ENCODE measurements around the gene VCP.

The VCP gene

GRCh38 chr9:35079041-35079425 is 6.6 kb upstream of the VCP start:
- Histone ChIP-seq H3K27me3 (no peaks in the 10 kb centered on the region), H3K9me3 (no peaks in the 10 kb centered on the region), H3K4me1 (no peaks in the 10 kb centered on the region), H3K36me3 (peaks cover 14% of the 10 kb centered on the region), H3K4me3 (ENCODE audit: low read depth, low read length) (peak overlapping the region; percentile 77)
- no peak for DNase-seq
- TF ChIP-seq, protein P1, sequence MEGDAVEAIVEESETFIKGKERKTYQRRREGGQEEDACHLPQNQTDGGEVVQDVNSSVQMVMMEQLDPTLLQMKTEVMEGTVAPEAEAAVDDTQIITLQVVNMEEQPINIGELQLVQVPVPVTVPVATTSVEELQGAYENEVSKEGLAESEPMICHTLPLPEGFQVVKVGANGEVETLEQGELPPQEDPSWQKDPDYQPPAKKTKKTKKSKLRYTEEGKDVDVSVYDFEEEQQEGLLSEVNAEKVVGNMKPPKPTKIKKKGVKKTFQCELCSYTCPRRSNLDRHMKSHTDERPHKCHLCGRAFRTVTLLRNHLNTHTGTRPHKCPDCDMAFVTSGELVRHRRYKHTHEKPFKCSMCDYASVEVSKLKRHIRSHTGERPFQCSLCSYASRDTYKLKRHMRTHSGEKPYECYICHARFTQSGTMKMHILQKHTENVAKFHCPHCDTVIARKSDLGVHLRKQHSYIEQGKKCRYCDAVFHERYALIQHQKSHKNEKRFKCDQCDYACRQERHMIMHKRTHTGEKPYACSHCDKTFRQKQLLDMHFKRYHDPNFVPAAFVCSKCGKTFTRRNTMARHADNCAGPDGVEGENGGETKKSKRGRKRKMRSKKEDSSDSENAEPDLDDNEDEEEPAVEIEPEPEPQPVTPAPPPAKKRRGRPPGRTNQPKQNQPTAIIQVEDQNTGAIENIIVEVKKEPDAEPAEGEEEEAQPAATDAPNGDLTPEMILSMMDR (IDR thresholded peaks at IDR 0.05; ENCODE audit: low read depth, low read length): no peak

DNA sequence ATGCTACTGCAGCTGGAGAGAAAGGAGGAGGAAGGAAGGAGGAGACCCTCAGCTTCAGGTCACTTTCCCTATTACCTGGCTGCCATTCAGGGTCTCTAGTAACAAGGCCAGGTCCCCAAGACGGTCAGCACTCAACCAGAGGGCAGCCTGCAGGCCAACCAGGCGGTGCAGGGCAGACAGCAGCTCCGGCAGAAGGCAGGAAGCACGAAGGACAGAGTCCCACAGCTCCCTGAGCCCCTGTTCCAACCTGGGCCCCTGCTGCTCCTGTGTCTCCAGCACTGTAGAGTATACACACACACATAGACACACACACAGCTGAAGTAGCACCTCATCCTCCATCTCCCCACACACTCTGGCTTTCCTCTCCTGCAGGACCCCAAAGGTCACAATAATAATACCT is 5.6 kb upstream of the VCP start:
- H3K36me3 ChIP-seq: peaks cover 19% of the 10 kb centered on the region

DNA sequence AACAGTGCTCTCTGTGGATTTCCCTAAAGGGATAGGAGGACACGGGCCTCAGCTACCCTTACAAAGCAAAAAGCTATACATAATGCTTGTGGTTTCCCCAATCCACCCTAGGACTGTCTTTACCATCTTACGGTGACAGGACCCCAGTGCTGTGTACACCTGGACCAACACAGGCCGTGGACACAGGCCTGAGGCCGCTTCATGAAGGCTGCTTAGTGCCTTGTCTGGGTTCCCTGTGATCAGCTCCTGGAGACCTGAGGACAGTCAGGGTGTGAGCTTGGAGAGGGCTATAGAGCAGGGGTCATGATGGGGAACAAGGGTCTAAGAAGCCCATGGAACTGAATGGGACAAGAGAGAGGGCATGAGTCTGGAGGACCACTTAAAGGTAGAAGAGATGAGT is 4.4 kb upstream of the VCP start:
- no peak overlapping the region for H3K4me3 ChIP-seq (ENCODE audit: low read depth, low read length)
- H3K36me3 ChIP-seq: peaks cover 22% of the 10 kb centered on the region
- no peaks in the 10 kb centered on the region for H3K27me3 ChIP-seq
- TF ChIP-seq, protein P1 (IDR thresholded peaks at IDR 0.05; ENCODE audit: low read depth, low read length): no peak
- no peak for DNase-seq
- no peaks in the 10 kb centered on the region for H3K9me3 ChIP-seq
- peaks cover 3% of the 10 kb centered on the region; the same call in 1 of the 2 replicates for H3K4me1 ChIP-seq

More for the DNA sequence above, 5.6 kb upstream of the VCP start:
- no peaks in the 10 kb centered on the region for H3K27me3 ChIP-seq
- H3K4me3 ChIP-seq (ENCODE audit: low read depth, low read length): peak overlapping the region; percentile 77
- DNase-seq: no peak
- no peaks in the 10 kb centered on the region for H3K9me3 ChIP-seq
- H3K4me1 ChIP-seq: peaks cover 2% of the 10 kb centered on the region; the same call in 1 of the 2 replicates
- TF ChIP-seq, protein P1 (IDR thresholded peaks at IDR 0.05; ENCODE audit: low read depth, low read length): no peak

DNA sequence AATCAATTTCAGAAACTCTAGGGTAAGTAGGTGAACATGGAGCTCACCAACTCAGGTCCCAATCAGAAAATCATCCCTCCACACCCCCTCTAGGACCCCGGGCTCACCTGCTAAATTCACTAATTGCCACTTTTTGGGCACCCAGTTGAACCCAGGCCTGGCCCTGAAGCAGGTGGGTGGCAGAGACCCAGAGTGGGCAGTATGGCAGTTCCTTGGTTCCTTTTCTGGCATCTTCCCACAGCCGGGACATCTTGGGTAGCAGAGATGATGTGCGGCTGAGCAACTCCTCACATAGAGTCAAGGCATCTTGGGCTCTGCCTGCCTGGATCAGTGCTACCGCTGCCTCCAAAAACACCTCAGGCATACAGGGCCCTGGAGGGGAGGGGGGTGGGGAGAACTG is 2.9 kb upstream of the VCP start:
- Histone ChIP-seq H3K36me3 (peaks cover 27% of the 10 kb centered on the region), H3K4me3 (ENCODE audit: low read depth, low read length) (no peak overlapping the region)
- TF ChIP-seq, protein P1 (IDR thresholded peaks at IDR 0.05; ENCODE audit: low read depth, low read length): no peak

GRCh38 chr9:35074791-35075190 is 2.4 kb upstream of the VCP start:
- Histone ChIP-seq H3K36me3 (peaks cover 33% of the 10 kb centered on the region), H3K4me1 (peaks cover 3% of the 10 kb centered on the region; the same call in 1 of the 2 replicates), H3K4me3 (ENCODE audit: low read depth, low read length) (no peak overlapping the region), H3K9me3 (no peaks in the 10 kb centered on the region), H3K27me3 (no peaks in the 10 kb centered on the region)
- no peak for DNase-seq
- TF ChIP-seq, protein P1 (IDR thresholded peaks at IDR 0.05; ENCODE audit: low read depth, low read length): no peak

More for the DNA sequence above, 2.9 kb upstream of the VCP start:
- Histone ChIP-seq H3K27me3 (no peaks in the 10 kb centered on the region), H3K9me3 (no peaks in the 10 kb centered on the region), H3K4me1 (peaks cover 3% of the 10 kb centered on the region; the same call in 1 of the 2 replicates)
- DNase-seq: no peak

- TF ChIP-seq, protein P1 (IDR thresholded peaks at IDR 0.05; ENCODE audit: low read depth, low read length): no peak
- no peak overlapping the region for H3K4me3 ChIP-seq (ENCODE audit: low read depth, low read length)
- peaks cover 36% of the 10 kb centered on the region for H3K36me3 ChIP-seq
- H3K27me3 ChIP-seq: no peaks in the 10 kb centered on the region
- no peak for DNase-seq
- H3K9me3 ChIP-seq: no peaks in the 10 kb centered on the region
- H3K4me1 ChIP-seq: peaks cover 3% of the 10 kb centered on the region; the same call in 1 of the 2 replicates
Observed at GRCh38 chr9:35074141-35074540, 1.7 kb upstream of the VCP start.

Measured in BE2C (cell line).